Mesenchymal stem cell (in vitro differentiated cells and primary cell): ENCODE data around the gene UBE2U.
A peak's percentile ranks its signal among the peaks of the same experiment; 100 is the strongest.

Experiments used
- DNase-seq: peaks from one replicate; pipeline ENCODE4 v3.0.0-alpha.2; 2013
- H2AFZ ChIP-seq: one replicate; pipeline ENCODE4 v1.6.1; 2013; ENCODE audit warnings: low read depth, mild to moderate bottlenecking, control low read depth, inconsistent platforms, low read length, moderate library complexity
- H2AK5ac ChIP-seq: 2 replicates; pipeline ENCODE4 v1.6.1; 2013; ENCODE audit warnings: low read length, moderate library complexity, mild to moderate bottlenecking, inconsistent platforms; ENCODE audit not compliant: severe bottlenecking
- H2BK120ac ChIP-seq: one replicate; pipeline ENCODE4 v1.6.1; 2013; ENCODE audit warnings: low read depth, mild to moderate bottlenecking, inconsistent platforms, low read length, moderate library complexity
- H2BK12ac ChIP-seq, 2 experiments: one replicate each; pipeline ENCODE4 v1.6.1; 2013; ENCODE audit warnings: inconsistent platforms in 2 of 2, low read length in 2 of 2, mild to moderate bottlenecking in 2 of 2, moderate library complexity in 2 of 2, control low read depth in 1 of 2
- H2BK15ac ChIP-seq: one replicate; pipeline ENCODE4 v1.6.1; 2013; ENCODE audit warnings: mild to moderate bottlenecking, low read depth, inconsistent platforms; ENCODE audit not compliant: poor library complexity, severe bottlenecking
- H2BK5ac ChIP-seq: 2 replicates; pipeline ENCODE4 v1.6.1; 2013; ENCODE audit warnings: low read depth, mild to moderate bottlenecking, low read length, control low read depth, inconsistent platforms; ENCODE audit not compliant: poor library complexity, severe bottlenecking
- H3K14ac ChIP-seq, 2 experiments: one replicate each; pipeline ENCODE4 v1.6.1; 2013; ENCODE audit warnings: inconsistent platforms in 2 of 2, low read length in 2 of 2, control low read depth in 1 of 2, mild to moderate bottlenecking in 1 of 2, moderate library complexity in 1 of 2
- H3K18ac ChIP-seq, 2 experiments: one replicate each; pipeline ENCODE4 v1.6.1; 2013; ENCODE audit warnings: inconsistent platforms in 2 of 2, low read length in 2 of 2, control low read depth in 1 of 2, low read depth in 1 of 2, mild to moderate bottlenecking in 1 of 2
- H3K23ac ChIP-seq, 2 experiments: one replicate each; pipeline ENCODE4 v1.6.1; 2013; ENCODE audit warnings: inconsistent platforms in 2 of 2, low read length in 2 of 2, mild to moderate bottlenecking in 2 of 2, moderate library complexity in 2 of 2, control low read depth in 1 of 2
- H3K27ac ChIP-seq: 2 replicates; pipeline ENCODE4 v1.5.1; 2013; ENCODE audit warnings: mild to moderate bottlenecking, moderate library complexity, low read length, control low read depth, inconsistent platforms; ENCODE audit not compliant: poor library complexity, severe bottlenecking
- H3K27me3 ChIP-seq, 2 experiments: 2 replicates each; pipeline versions ENCODE4 v1.6.1 to v1.7.0; 2013; ENCODE audit warnings: low read length in 2 of 2, mild to moderate bottlenecking in 2 of 2, moderate library complexity in 2 of 2, control low read depth in 1 of 2, inconsistent platforms in 1 of 2; ENCODE audit not compliant: control insufficient read depth in 1 of 2, insufficient read depth in 1 of 2
- H3K36me3 ChIP-seq, 2 experiments: 2 replicates each; pipeline versions ENCODE4 v1.6.1 to v1.7.0; 2013; ENCODE audit warnings: low read length in 2 of 2, control low read depth in 1 of 2, inconsistent platforms in 1 of 2, low read depth in 1 of 2, mild to moderate bottlenecking in 1 of 2; ENCODE audit not compliant: insufficient read depth in 2 of 2, control insufficient read depth in 1 of 2
- H3K4ac ChIP-seq, 2 experiments: one replicate each; pipeline ENCODE4 v1.6.1; 2013; ENCODE audit warnings: inconsistent platforms in 2 of 2, low read length in 2 of 2, mild to moderate bottlenecking in 2 of 2, moderate library complexity in 2 of 2, control low read depth in 1 of 2, low read depth in 1 of 2
- H3K4me1 ChIP-seq: 2 replicates; pipeline ENCODE4 v1.6.1; 2013; ENCODE audit warnings: low read depth, low read length, control low read depth; ENCODE audit not compliant: control insufficient read depth, insufficient read depth
- H3K4me2 ChIP-seq: 2 replicates; pipeline ENCODE4 v1.6.1; 2013; ENCODE audit warnings: low read length, mild to moderate bottlenecking, inconsistent platforms; ENCODE audit not compliant: poor library complexity, severe bottlenecking
- H3K4me3 ChIP-seq, 2 experiments: 2 replicates each; pipeline versions ENCODE4 v1.5.1 to v1.7.0; 2013; ENCODE audit warnings: low read length in 2 of 2, mild to moderate bottlenecking in 2 of 2, control low read depth in 1 of 2, low read depth in 1 of 2; ENCODE audit not compliant: insufficient read depth in 1 of 2
- H3K79me1 ChIP-seq: replicated peaks from 2 replicates; pipeline ENCODE4 v1.6.1; 2013; ENCODE audit warnings: mild to moderate bottlenecking, control low read depth, low read length, inconsistent platforms; ENCODE audit not compliant: poor library complexity, severe bottlenecking
- H3K9ac ChIP-seq: 2 replicates; pipeline ENCODE4 v1.7.0; 2013; ENCODE audit warnings: mild to moderate bottlenecking, low read length, moderate library complexity
- H3K9me3 ChIP-seq: 2 replicates; pipeline ENCODE4 v1.7.0; 2013; ENCODE audit warnings: mild to moderate bottlenecking, low read length; ENCODE audit not compliant: control insufficient read depth
- H4K8ac ChIP-seq: one replicate; pipeline ENCODE4 v1.6.1; 2013; ENCODE audit warnings: inconsistent platforms, mild to moderate bottlenecking, low read length, moderate library complexity
- H4K91ac ChIP-seq: one replicate; pipeline ENCODE4 v1.6.1; 2013; ENCODE audit warnings: mild to moderate bottlenecking, low read length, inconsistent platforms
- WGBS: methylation state at CpG from one replicate; pipeline ENCODE4 v1.1.7; 2013; ENCODE audit warnings: mixed read lengths; 5-methylcytosine and 5-hydroxymethylcytosine counted together

Gene UBE2U

GRCh38 chr1:64263856-64264255 lies 60.4 kb downstream of the UBE2U start:
- DNase-seq = no peak
- Histone ChIP-seq H2AK5ac (no peak overlapping the region), H4K8ac (no peak overlapping the region), H2BK15ac (no peak overlapping the region), H3K9me3 (no peaks in the 10 kb centered on the region), H3K23ac (no peak overlapping the region), H2BK120ac (no peak overlapping the region), H3K79me1 (no peaks in the 10 kb centered on the region), H2BK12ac (no peak overlapping the region), H3K27me3 (peaks cover 0 to 14% of the 10 kb centered on the region in 2 experiments), H3K4me3 (no peak overlapping the region), H3K4me1 (peaks cover under 1% of the 10 kb centered on the region), H3K4me2 (no peak overlapping the region), H4K91ac (no peak overlapping the region), H2BK5ac (no peak overlapping the region), H3K14ac (no peak overlapping the region), H3K36me3 (no peaks in the 10 kb centered on the region), H3K27ac (no peak overlapping the region), H3K4ac (no peak overlapping the region), H2AFZ (no peak overlapping the region), H3K9ac (no peak overlapping the region), H3K18ac (no peak overlapping the region)
- 50% methylated on average over 2 of the region's 2 CpGs for WGBS

GRCh38 chr1:64265141-64265540 lies 61.7 kb downstream of the UBE2U start:
- H3K79me1 ChIP-seq = no peaks in the 10 kb centered on the region
- no peaks in the 10 kb centered on the region for H3K9me3 ChIP-seq
- H3K9ac ChIP-seq = no peak overlapping the region
- H4K8ac ChIP-seq = no peak overlapping the region
- H3K18ac ChIP-seq = no peak overlapping the region
- H3K23ac ChIP-seq = no peak overlapping the region
- 56% methylated on average over 1 of the region's 2 CpGs for WGBS
- H3K27me3 ChIP-seq = peaks cover 0 to 10% of the 10 kb centered on the region in 2 experiments
- DNase-seq = no peak
- H3K27ac ChIP-seq = no peak overlapping the region
- H3K36me3 ChIP-seq = no peaks in the 10 kb centered on the region
- no peak overlapping the region for H2AFZ ChIP-seq
- no peak overlapping the region for H4K91ac ChIP-seq
- H2BK5ac ChIP-seq = no peak overlapping the region
- H2BK15ac ChIP-seq = no peak overlapping the region
- H2BK12ac ChIP-seq = no peak overlapping the region
- H2AK5ac ChIP-seq = no peak overlapping the region
- no peak overlapping the region for H3K4me2 ChIP-seq
- peaks cover 2% of the 10 kb centered on the region for H3K4me1 ChIP-seq
- no peak overlapping the region for H2BK120ac ChIP-seq
- H3K4me3 ChIP-seq = no peak overlapping the region
- no peak overlapping the region for H3K14ac ChIP-seq
- H3K4ac ChIP-seq = no peak overlapping the region

- no peak for DNase-seq
- Histone ChIP-seq H3K9me3 (no peaks in the 10 kb centered on the region), H3K4me1 (peaks cover 2% of the 10 kb centered on the region), H2AK5ac (no peak overlapping the region), H3K14ac (no peak overlapping the region), H3K9ac (no peak overlapping the region), H3K23ac (no peak overlapping the region), H4K91ac (no peak overlapping the region), H2BK5ac (no peak overlapping the region), H2BK12ac (no peak overlapping the region), H2BK120ac (no peak overlapping the region), H4K8ac (no peak overlapping the region), H3K27ac (no peak overlapping the region), H3K4me3 (no peak overlapping the region), H3K4ac (no peak overlapping the region), H3K4me2 (no peak overlapping the region), H3K79me1 (no peaks in the 10 kb centered on the region), H3K18ac (no peak overlapping the region), H2BK15ac (no peak overlapping the region), H3K36me3 (no peaks in the 10 kb centered on the region), H2AFZ (no peak overlapping the region), H3K27me3 (peaks cover 0 to 4% of the 10 kb centered on the region in 2 experiments)
- WGBS = 89% methylated on average over 2 of the region's 2 CpGs
These were observed 63.6 kb downstream of the UBE2U start for GRCh38 chr1:64266991-64267390.

- Histone ChIP-seq H4K91ac (no peak overlapping the region), H2BK15ac (no peak overlapping the region), H3K27ac (no peak overlapping the region), H2AFZ (no peak overlapping the region), H3K23ac (no peak overlapping the region), H3K18ac (no peak overlapping the region), H3K9ac (peak overlapping the region; percentile 72), H3K4me1 (peaks cover 2% of the 10 kb centered on the region), H4K8ac (no peak overlapping the region), H3K4ac (no peak overlapping the region), H2BK5ac (no peak overlapping the region), H3K79me1 (no peaks in the 10 kb centered on the region), H3K4me2 (no peak overlapping the region), H3K9me3 (no peaks in the 10 kb centered on the region), H3K27me3 (no peaks in the 10 kb centered on the region), H3K14ac (no peak overlapping the region), H3K36me3 (no peaks in the 10 kb centered on the region), H3K4me3 (no peak overlapping the region), H2BK120ac (no peak overlapping the region), H2AK5ac (no peak overlapping the region), H2BK12ac (no peak overlapping the region)
- WGBS = 73% methylated on average over 17 of the region's 23 CpGs
- peak; percentile 76 for DNase-seq
These were observed 65.5 kb downstream of the UBE2U start for GRCh38 chr1:64268653-64269557.
